ENCODE measurements around the gene ADCY2.

The ADCY2 gene

GRCh38 chr5:7784683-7785380 is 388.9 kb downstream of the ADCY2 start:
- DNase-seq (ENCODE audit: low read depth), result no peak

GRCh38 chr5:7787770-7788169 is 391.8 kb downstream of the ADCY2 start:
- DNase-seq (ENCODE audit: low read depth), result no peak

GRCh38 chr5:7789567-7789966 is 393.6 kb downstream of the ADCY2 start:
- DNase-seq (ENCODE audit: low read depth), result no peak

GRCh38 chr5:7793895-7794294 is 398.0 kb downstream of the ADCY2 start:
- DNase-seq (ENCODE audit: low read depth), result no peak

GRCh38 chr5:7794311-7794710 is 398.4 kb downstream of the ADCY2 start:
- DNase-seq (ENCODE audit: low read depth), result no peak

- no peak for DNase-seq (ENCODE audit: low read depth)
These were observed 398.9 kb downstream of the ADCY2 start for GRCh38 chr5:7794823-7795222.

- no peak for DNase-seq (ENCODE audit: low read depth)
These were observed 399.4 kb downstream of the ADCY2 start for GRCh38 chr5:7795306-7795705.

- no peak for DNase-seq (ENCODE audit: low read depth)
These were observed 406.1 kb downstream of the ADCY2 start for GRCh38 chr5:7801891-7802614.

- no peak for DNase-seq (ENCODE audit: low read depth)
These were observed 406.9 kb downstream of the ADCY2 start for GRCh38 chr5:7802855-7803254.

GRCh38 chr5:7803937-7804336 is 408.0 kb downstream of the ADCY2 start:
- no peak for DNase-seq (ENCODE audit: low read depth)

GRCh38 chr5:7805379-7805778 is 409.4 kb downstream of the ADCY2 start:
- DNase-seq (ENCODE audit: low read depth), result no peak

- DNase-seq (ENCODE audit: low read depth), result no peak
These were observed 413.1 kb downstream of the ADCY2 start for GRCh38 chr5:7808998-7809397.

- no peak for DNase-seq (ENCODE audit: low read depth)
These were observed 415.8 kb downstream of the ADCY2 start for GRCh38 chr5:7811715-7812114.

GRCh38 chr5:7813007-7813406 is 417.1 kb downstream of the ADCY2 start:
- DNase-seq (ENCODE audit: low read depth), result no peak

- no peak for DNase-seq (ENCODE audit: low read depth)
These were observed 417.6 kb downstream of the ADCY2 start for GRCh38 chr5:7813576-7813975.

- no peak for DNase-seq (ENCODE audit: low read depth)
These were observed 418.9 kb downstream of the ADCY2 start for GRCh38 chr5:7814816-7815215.

GRCh38 chr5:7815892-7816534 is 420.1 kb downstream of the ADCY2 start:
- peak; percentile 83 for DNase-seq (ENCODE audit: low read depth)

GRCh38 chr5:7816535-7816901 is 420.6 kb downstream of the ADCY2 start:
- no peak for DNase-seq (ENCODE audit: low read depth)

- no peak for DNase-seq (ENCODE audit: low read depth)
These were observed 426.5 kb downstream of the ADCY2 start for GRCh38 chr5:7822449-7822848.

- no peak for DNase-seq (ENCODE audit: low read depth)
These were observed 427.7 kb downstream of the ADCY2 start for GRCh38 chr5:7823594-7823993.

GRCh38 chr5:7824995-7825394 is 429.1 kb downstream of the ADCY2 start:
- DNase-seq (ENCODE audit: low read depth), result no peak

- DNase-seq (ENCODE audit: low read depth), result no peak
These were observed 429.7 kb downstream of the ADCY2 start for GRCh38 chr5:7825630-7826029.

- no peak for DNase-seq (ENCODE audit: low read depth)
These were observed 431.7 kb downstream of the ADCY2 start for GRCh38 chr5:7827610-7828009.
